ENCODE data around the gene NPIPA1. TPM values are rescaled to one million over a fixed set of nuclear protein-coding genes. Genes with fewer than 3 reads are reported as not detected.
A peak's percentile ranks its signal among the peaks of the same experiment; 100 is the strongest.
"Not testable (repeated sequence)": the region's sequence is repeated elsewhere in the genome, so short reads cannot be mapped to it uniquely, and the experiment has no call there.

NPIPA1 gene
- total and polyA plus RNA-seq, 3 donors from 2014 or later = 169 to 173 (median 170) TPM

DNA sequence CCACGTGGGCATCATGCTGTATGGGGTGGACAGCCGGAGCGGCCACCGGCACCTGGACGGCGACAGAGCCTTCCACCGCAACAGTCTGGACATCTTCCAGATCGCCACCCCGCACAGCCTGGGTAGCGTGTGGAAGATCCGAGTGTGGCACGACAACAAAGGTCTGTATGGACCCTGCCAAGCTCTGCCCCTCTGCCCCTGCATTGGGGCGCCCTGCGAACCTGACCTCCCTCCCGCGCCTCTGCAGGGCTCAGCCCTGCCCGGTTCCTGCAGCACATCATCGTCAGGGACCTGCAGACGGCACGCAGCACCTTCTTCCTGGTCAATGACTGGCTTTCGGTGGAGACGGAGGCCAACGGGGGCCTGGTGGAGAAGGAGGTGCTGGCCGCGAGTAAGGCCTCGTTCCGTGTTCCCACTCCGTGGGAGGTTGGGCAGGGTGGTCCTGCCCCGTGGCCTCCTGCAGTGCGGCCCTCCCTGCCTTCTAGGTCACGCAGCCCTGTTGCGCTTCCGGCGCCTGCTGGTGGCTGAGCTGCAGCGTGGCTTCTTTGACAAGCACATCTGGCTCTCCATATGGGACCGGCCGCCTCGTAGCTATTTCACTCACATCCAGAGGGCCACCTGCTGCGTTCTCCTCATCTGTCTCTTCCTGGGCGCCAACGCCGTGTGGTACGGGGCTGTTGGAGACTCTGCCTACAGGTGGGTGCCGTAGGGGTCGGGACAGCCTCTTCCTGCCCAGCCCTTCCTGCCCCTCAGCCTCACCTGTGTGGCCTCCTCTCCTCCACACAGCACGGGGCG, 4.5 kb upstream of the NPIPA1 start:
- H3K4me1 ChIP-seq; H3K9me3 ChIP-seq; H3K4me3 ChIP-seq; H3K27ac ChIP-seq; H3K27me3 ChIP-seq; H3K36me3 ChIP-seq (ENCODE audit: low read depth, missing control alignments); intact Hi-C loops (cut with DNase I; ENCODE audit: low total_unique reads); DNase-seq: not testable (repeated sequence)
- WGBS, 2 donors = 95 to 98% methylated on average over 8 to 25 of the region's 47 CpGs

DNA sequence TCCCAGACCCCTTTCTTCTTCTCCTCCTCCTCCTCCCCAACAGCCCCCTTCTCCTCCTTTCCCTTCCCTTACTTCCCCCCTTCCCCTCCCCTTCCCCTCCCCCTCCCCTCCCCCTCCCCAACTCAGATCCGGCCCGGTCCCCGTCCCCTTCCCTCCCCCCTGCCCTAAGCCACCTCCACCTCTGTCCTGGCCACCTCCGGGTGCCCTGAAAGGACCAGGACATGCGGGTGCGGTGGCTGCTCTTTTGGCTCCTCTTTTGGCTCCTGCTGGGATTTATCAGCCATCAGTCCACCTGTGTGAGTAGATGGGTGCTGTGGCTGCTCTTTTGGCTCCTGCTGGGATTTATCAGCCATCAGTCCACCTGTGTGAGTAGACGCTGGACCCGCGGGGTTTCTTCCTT, 751 bp downstream of the NPIPA1 start:
- H3K9me3 ChIP-seq; H3K27me3 ChIP-seq; H3K36me3 ChIP-seq (ENCODE audit: low read depth, missing control alignments); DNase-seq; H3K4me1 ChIP-seq; H3K27ac ChIP-seq; intact Hi-C loops (cut with DNase I; ENCODE audit: low total_unique reads); H3K4me3 ChIP-seq: not testable (repeated sequence)
- 86% methylated on average over 4 of the region's 9 CpGs; no CpG with 5 or more reads in 1 of the 2 donors for WGBS, 2 donors

- 52 to 59% methylated on average over 3 of the region's 3 CpGs for WGBS, 2 donors
- H3K27ac ChIP-seq; intact Hi-C loops (cut with DNase I; ENCODE audit: low total_unique reads); H3K27me3 ChIP-seq; H3K9me3 ChIP-seq; H3K36me3 ChIP-seq (ENCODE audit: low read depth, missing control alignments); H3K4me1 ChIP-seq; H3K4me3 ChIP-seq: not testable (repeated sequence)
- peak; percentile 36 for DNase-seq
Observed at GRCh38 chr16:14942686-14943085, 5.4 kb downstream of the NPIPA1 start.

GRCh38 chr16:14955546-14956231, 18.4 kb downstream of the NPIPA1 start:
- H3K27me3 ChIP-seq = no peaks in the 10 kb centered on the region
- no peak for TF ChIP-seq POLR2A (IDR thresholded peaks at IDR 0.05)
- TF ChIP-seq, protein P1, sequence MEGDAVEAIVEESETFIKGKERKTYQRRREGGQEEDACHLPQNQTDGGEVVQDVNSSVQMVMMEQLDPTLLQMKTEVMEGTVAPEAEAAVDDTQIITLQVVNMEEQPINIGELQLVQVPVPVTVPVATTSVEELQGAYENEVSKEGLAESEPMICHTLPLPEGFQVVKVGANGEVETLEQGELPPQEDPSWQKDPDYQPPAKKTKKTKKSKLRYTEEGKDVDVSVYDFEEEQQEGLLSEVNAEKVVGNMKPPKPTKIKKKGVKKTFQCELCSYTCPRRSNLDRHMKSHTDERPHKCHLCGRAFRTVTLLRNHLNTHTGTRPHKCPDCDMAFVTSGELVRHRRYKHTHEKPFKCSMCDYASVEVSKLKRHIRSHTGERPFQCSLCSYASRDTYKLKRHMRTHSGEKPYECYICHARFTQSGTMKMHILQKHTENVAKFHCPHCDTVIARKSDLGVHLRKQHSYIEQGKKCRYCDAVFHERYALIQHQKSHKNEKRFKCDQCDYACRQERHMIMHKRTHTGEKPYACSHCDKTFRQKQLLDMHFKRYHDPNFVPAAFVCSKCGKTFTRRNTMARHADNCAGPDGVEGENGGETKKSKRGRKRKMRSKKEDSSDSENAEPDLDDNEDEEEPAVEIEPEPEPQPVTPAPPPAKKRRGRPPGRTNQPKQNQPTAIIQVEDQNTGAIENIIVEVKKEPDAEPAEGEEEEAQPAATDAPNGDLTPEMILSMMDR (IDR thresholded peaks at IDR 0.05) = no peak
- intact Hi-C loops (cut with DNase I; ENCODE audit: low total_unique reads) = no loop called here
- 48 to 62% methylated on average over 16 of the region's 16 CpGs for WGBS, 2 donors
- peaks cover 22% of the 10 kb centered on the region for H3K4me1 ChIP-seq
- DNase-seq = peak; percentile 83
- no peak overlapping the region for H3K27ac ChIP-seq
- no peak overlapping the region for H3K4me3 ChIP-seq
- H3K36me3 ChIP-seq (ENCODE audit: low read depth, missing control alignments) = no peaks in the 10 kb centered on the region
- H3K9me3 ChIP-seq = no peaks in the 10 kb centered on the region

- H3K4me3 ChIP-seq = no peak overlapping the region
- no peak for DNase-seq
- H3K27me3 ChIP-seq = no peaks in the 10 kb centered on the region
- TF ChIP-seq, protein P1 (IDR thresholded peaks at IDR 0.05) = no peak
- TF ChIP-seq POLR2A (IDR thresholded peaks at IDR 0.05) = no peak
- H3K27ac ChIP-seq = no peak overlapping the region
- no peaks in the 10 kb centered on the region for H3K9me3 ChIP-seq
- H3K4me1 ChIP-seq = peaks cover 22% of the 10 kb centered on the region
- intact Hi-C loops (cut with DNase I; ENCODE audit: low total_unique reads) = no loop called here
- 82 to 85% methylated on average over 28 of the region's 28 CpGs for WGBS, 2 donors
- H3K36me3 ChIP-seq (ENCODE audit: low read depth, missing control alignments) = no peaks in the 10 kb centered on the region
Observed at GRCh38 chr16:14957576-14958322, 20.5 kb downstream of the NPIPA1 start.

DNA sequence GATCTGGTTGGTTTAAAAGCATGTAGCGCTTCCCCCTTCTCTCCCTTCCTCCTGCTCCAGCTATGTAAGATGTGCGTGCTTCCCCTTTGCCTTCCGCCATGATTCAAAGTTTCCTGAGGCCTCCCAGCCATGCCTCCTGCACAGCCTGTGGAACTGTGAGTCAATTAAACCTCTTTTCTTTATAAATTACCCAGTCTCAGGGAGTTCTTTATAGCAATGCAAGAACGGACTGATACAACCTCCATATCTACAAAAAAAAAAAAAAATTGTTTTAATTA, 21.0 kb downstream of the NPIPA1 start:
- DNase-seq = no peak
- Histone ChIP-seq H3K9me3 (no peaks in the 10 kb centered on the region), H3K36me3 (ENCODE audit: low read depth, missing control alignments) (no peaks in the 10 kb centered on the region), H3K4me3 (no peak overlapping the region), H3K27ac (no peak overlapping the region), H3K27me3 (no peaks in the 10 kb centered on the region), H3K4me1 (peaks cover 22% of the 10 kb centered on the region)
- intact Hi-C loops (cut with DNase I; ENCODE audit: low total_unique reads) = no loop called here
- 83 to 91% methylated on average over 4 of the region's 4 CpGs for WGBS, 2 donors
- TF ChIP-seq, protein P1 (IDR thresholded peaks at IDR 0.05) = no peak
- no peak for TF ChIP-seq POLR2A (IDR thresholded peaks at IDR 0.05)

All from testis (tissue), 3 donors.